ENCODE data around the gene TBC1D32.

DNA sequence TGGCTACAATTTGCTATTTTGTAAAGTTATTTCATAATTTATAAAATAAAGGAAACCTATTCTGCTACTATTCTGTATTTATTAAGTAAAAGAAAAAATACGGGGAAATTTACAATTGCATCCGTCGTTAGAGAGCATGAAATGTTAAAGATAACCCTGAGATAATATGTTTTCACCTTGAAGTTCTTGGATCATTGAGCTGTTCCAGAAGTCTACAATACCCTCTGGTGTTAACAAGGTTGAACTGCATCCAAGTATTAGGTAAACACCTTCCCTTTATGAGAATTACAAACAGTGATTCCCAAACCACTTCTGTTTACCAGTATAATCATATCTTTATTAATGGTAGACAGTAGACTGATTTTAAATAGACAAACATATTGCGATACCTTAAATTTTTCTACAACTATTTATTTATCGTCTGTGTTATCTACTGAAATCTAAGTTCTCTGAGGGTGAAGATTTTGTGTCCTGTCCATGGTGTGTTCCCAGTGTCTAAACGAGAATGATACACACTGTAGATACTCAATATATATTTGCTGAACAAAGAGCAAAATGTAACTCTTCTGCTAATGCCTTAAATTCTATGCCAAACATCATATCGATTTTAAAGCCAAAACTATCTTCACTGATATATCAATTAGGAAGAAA is 28.2 kb downstream of the TBC1D32 start:
- TF ChIP-seq, protein P1, sequence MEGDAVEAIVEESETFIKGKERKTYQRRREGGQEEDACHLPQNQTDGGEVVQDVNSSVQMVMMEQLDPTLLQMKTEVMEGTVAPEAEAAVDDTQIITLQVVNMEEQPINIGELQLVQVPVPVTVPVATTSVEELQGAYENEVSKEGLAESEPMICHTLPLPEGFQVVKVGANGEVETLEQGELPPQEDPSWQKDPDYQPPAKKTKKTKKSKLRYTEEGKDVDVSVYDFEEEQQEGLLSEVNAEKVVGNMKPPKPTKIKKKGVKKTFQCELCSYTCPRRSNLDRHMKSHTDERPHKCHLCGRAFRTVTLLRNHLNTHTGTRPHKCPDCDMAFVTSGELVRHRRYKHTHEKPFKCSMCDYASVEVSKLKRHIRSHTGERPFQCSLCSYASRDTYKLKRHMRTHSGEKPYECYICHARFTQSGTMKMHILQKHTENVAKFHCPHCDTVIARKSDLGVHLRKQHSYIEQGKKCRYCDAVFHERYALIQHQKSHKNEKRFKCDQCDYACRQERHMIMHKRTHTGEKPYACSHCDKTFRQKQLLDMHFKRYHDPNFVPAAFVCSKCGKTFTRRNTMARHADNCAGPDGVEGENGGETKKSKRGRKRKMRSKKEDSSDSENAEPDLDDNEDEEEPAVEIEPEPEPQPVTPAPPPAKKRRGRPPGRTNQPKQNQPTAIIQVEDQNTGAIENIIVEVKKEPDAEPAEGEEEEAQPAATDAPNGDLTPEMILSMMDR (optimal IDR thresholded peaks at IDR 0.05 in 1 of 3, IDR thresholded peaks at IDR 0.05 in 1 of 3, conservative IDR thresholded peaks at IDR 0.05 in 1 of 3; ENCODE audit: extremely low read depth in 1 of 3, insufficient read depth in 2 of 3, low read length in 3 of 3), result peak in 2 of 3 experiments; percentile 45 to 53
- TF ChIP-seq EZH2 (IDR thresholded peaks at IDR 0.05; ENCODE audit: low read length), result no peak
